ENCODE results near the gene IFT88. TPM values are rescaled to one million over a fixed set of nuclear protein-coding genes. Genes with fewer than 3 reads are reported as not detected.

The IFT88 gene
- total and polyA plus RNA-seq, 9 of the 15 experiments (the other 6 are each of a cell fraction or from before 2014, with no cell fraction given): 8.3 to 13.5 (median 10.0) TPM

DNA sequence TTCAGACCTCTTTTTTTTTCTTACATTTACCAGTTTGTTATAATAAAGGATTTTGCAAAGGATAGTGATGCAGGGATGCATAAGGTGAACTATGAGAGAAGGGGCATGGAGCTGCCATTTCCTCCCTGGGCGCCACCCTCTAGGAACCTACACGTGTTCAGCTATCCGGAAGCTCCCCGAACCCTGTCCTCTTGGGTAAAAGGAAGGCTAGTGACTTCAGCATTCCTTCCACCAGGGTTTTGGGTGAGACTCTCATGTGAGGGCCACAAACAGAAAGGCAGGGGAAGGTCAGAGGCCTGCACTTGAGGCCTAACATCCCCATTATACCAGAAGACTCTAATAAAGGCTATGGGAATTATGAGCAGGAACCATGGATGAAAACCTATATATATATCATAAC, 57.3 kb downstream of the IFT88 start:
- intact Hi-C loops (cut with micrococcal nuclease) (no loop called here), in situ Hi-C loops (cut with MboI) (no loop called here)
- Histone ChIP-seq H4K20me1 (replicated peaks; ENCODE audit: control insufficient read depth, insufficient read depth, low read length) (no peaks in the 10 kb centered on the region), H2AFZ (ENCODE audit: low read depth, low read length) (no peak overlapping the region), H3K27me3 (ENCODE audit: control insufficient read depth in 2 of 2, insufficient read depth in 2 of 2, low read length in 2 of 2) (no peaks in the 10 kb centered on the region), H3K9ac (ENCODE audit: insufficient read depth in 1 of 2, low read depth in 2 of 2, low read length in 2 of 2) (no peak overlapping the region), H3K27ac (ENCODE audit: extremely low read depth, low read depth, low read length) (no peak overlapping the region), H3K36me3 (ENCODE audit: control insufficient read depth, insufficient read depth, low read length) (no peaks in the 10 kb centered on the region), H3K4me2 (ENCODE audit: insufficient read depth, low read length) (no peak overlapping the region), H3K9me3 (replicated peaks; ENCODE audit: control insufficient read depth, insufficient read depth, low read depth, low read length) (no peaks in the 10 kb centered on the region), H3K4me3 (no peak overlapping the region), H3K4me1 (replicated peaks in 1 of 2; ENCODE audit: control insufficient read depth in 2 of 2, insufficient read depth in 2 of 2, low read length in 2 of 2) (no peaks in the 10 kb centered on the region), H3K79me2 (ENCODE audit: control insufficient read depth, insufficient read depth, low read length) (no peaks in the 10 kb centered on the region), H3K9me1 (ENCODE audit: control insufficient read depth, insufficient read depth, low read length) (no peaks in the 10 kb centered on the region)
- no TSS peak for BruUV-seq (replicated peaks)
- ChIA-PET CTCF (ENCODE audit: low intra/inter-chr PET ratio) (no interaction called here), POLR2A (no interaction called here)
- TF ChIP-seq NR3C1 (CRISPR knock-in tag; IDR thresholded peaks at IDR 0.05) (no peak), HDAC2 (IDR thresholded peaks at IDR 0.05) (no peak), NR2F6 (CRISPR knock-in tag; IDR thresholded peaks at IDR 0.05) (no peak)
- TF ChIP-seq, protein P1, sequence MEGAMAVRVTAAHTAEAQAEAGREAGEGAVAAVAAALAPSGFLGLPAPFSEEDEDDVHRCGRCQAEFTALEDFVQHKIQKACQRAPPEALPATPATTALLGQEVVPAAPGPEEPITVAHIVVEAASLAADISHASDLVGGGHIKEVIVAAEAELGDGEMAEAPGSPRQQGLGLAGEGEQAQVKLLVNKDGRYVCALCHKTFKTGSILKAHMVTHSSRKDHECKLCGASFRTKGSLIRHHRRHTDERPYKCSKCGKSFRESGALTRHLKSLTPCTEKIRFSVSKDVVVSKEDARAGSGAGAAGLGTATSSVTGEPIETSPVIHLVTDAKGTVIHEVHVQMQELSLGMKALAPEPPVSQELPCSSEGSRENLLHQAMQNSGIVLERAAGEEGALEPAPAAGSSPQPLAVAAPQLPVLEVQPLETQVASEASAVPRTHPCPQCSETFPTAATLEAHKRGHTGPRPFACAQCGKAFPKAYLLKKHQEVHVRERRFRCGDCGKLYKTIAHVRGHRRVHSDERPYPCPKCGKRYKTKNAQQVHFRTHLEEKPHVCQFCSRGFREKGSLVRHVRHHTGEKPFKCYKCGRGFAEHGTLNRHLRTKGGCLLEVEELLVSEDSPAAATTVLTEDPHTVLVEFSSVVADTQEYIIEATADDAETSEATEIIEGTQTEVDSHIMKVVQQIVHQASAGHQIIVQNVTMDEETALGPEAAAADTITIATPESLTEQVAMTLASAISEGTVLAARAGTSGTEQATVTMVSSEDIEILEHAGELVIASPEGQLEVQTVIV (CRISPR knock-in tag; IDR thresholded peaks at IDR 0.05; ENCODE audit: borderline replicate concordance): no peak
- TF ChIP-seq, protein P2, sequence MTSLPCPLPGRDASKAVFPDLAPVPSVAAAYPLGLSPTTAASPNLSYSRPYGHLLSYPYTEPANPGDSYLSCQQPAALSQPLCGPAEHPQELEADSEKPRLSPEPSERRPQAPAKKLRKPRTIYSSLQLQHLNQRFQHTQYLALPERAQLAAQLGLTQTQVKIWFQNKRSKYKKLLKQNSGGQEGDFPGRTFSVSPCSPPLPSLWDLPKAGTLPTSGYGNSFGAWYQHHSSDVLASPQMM (CRISPR knock-in tag; IDR thresholded peaks at IDR 0.05): no peak
- DNase-seq (ENCODE audit: extremely low read depth in 1 of 4, low spot score in 3 of 4) (no peak), FAIRE-seq (no peak), ATAC-seq (no peak)
- 88% methylated on average over 4 of the region's 4 CpGs for WGBS (ENCODE audit: insufficient coverage, low coverage, missing lambda C conversion rate)

Data from K562 (cell line).